HUES6 (cell line): ENCODE data around the gene E2F1.
"Not testable (repeated sequence)": the region's sequence is repeated elsewhere in the genome, so short reads cannot be mapped to it uniquely, and the experiment has no call there.

Experiments used
- H3K27ac ChIP-seq: 2 replicates; pipeline ENCODE4 v1.7.0; 2013; ENCODE audit warnings: low read depth, mild to moderate bottlenecking, low read length, inconsistent platforms
- H3K27me3 ChIP-seq: 2 replicates; pipeline ENCODE4 v1.6.1; 2013; ENCODE audit warnings: low read length; ENCODE audit not compliant: control insufficient read depth, insufficient read depth
- H3K36me3 ChIP-seq: 2 replicates; pipeline ENCODE4 v1.6.1; 2013; ENCODE audit warnings: low read length; ENCODE audit not compliant: control insufficient read depth, insufficient read depth
- H3K4me1 ChIP-seq: 2 replicates; pipeline ENCODE4 v1.6.1; 2013; ENCODE audit warnings: low read length; ENCODE audit not compliant: control insufficient read depth, insufficient read depth
- H3K4me3 ChIP-seq: 2 replicates; pipeline ENCODE4 v1.5.1; 2013; ENCODE audit warnings: low read depth, low read length
- H3K9ac ChIP-seq: one replicate; pipeline ENCODE4 v1.6.1; 2013; ENCODE audit warnings: mild to moderate bottlenecking, low read length
- H3K9me3 ChIP-seq: 2 replicates; pipeline ENCODE4 v1.6.1; 2013; ENCODE audit warnings: low read depth, low read length; ENCODE audit not compliant: control insufficient read depth, insufficient read depth

The E2F1 gene

DNA sequence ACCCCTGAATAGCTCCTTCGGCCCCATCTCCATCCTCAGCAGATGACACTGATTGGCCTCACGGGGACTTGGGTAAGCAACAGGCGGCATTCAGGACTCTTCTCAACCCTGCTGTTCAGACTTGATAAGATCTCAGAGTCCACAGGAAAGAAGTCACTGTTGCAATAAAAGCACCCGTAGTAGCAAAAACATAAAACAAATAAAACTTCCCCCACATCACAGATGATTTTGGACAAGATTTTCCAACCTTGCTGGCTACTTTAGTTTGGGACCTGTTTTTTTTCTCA is 41.2 kb downstream of the E2F1 start:
- Histone ChIP-seq H3K4me3 (no peak overlapping the region), H3K9me3 (no peaks in the 10 kb centered on the region), H3K27me3 (no peaks in the 10 kb centered on the region), H3K4me1 (no peaks in the 10 kb centered on the region), H3K27ac (no peak overlapping the region), H3K9ac (no peak overlapping the region), H3K36me3 (peaks cover 44% of the 10 kb centered on the region)

DNA sequence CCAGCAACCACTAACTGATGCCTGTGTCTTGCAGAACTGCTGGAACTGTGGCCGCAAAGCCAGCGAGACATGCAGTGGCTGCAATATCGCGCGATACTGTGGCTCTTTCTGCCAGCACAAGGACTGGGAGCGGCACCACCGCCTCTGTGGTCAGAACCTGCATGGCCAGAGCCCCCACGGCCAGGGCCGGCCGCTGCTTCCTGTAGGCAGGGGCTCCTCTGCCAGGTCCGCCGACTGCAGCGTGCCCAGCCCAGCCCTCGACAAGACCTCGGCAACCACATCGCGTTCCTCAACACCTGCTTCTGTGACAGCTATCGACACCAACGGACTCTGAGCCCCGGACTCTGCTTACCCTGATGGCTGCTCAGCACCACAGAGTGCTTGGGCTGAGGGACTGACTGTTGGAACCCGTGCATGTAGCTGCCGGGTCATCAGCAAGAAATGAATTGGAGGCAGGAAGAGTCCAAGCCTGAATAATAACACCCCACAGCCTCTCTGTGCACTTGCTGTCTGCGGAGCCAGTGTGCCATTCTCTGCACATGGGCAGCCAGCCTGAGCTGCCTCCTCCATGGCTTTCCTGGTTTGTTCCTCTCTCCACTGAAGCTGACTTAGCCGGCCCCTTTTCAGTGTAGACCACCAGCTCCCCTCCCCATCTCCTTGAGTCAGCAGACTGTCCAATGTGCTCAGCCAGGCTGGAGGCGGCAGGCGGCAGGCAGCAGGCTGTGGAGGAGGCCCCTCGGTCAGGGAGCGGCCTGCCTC is 41.7 kb downstream of the E2F1 start:
- Histone ChIP-seq H3K9ac (no peak overlapping the region), H3K4me1 (no peaks in the 10 kb centered on the region), H3K27ac (no peak overlapping the region), H3K4me3 (no peak overlapping the region), H3K27me3 (no peaks in the 10 kb centered on the region), H3K36me3 (peaks cover 48% of the 10 kb centered on the region), H3K9me3 (no peaks in the 10 kb centered on the region)

DNA sequence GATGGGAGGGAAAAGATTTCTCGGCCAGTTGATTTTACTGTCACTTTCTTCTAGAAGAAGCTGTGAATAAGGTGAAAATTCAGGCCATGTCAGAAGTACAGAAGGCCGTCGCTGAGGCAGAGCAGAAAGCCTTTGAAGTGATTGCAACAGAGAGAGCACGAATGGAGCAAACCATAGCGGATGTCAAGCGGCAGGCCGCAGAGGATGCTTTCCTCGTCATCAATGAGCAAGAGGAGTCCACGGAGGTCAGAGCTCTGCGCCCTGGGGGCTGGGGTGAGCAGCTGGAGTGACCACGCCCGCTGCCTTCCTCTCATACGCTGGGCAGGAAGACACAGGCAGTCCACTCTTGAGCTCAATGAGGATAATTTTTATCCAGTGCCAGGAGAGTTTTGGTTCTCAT is 45.9 kb downstream of the E2F1 start:
- no peak overlapping the region for H3K9ac ChIP-seq
- H3K4me1 ChIP-seq = no peaks in the 10 kb centered on the region
- no peaks in the 10 kb centered on the region for H3K27me3 ChIP-seq
- H3K27ac ChIP-seq = no peak overlapping the region
- no peak overlapping the region for H3K4me3 ChIP-seq
- H3K36me3 ChIP-seq = peaks cover 59% of the 10 kb centered on the region
- no peaks in the 10 kb centered on the region for H3K9me3 ChIP-seq

DNA sequence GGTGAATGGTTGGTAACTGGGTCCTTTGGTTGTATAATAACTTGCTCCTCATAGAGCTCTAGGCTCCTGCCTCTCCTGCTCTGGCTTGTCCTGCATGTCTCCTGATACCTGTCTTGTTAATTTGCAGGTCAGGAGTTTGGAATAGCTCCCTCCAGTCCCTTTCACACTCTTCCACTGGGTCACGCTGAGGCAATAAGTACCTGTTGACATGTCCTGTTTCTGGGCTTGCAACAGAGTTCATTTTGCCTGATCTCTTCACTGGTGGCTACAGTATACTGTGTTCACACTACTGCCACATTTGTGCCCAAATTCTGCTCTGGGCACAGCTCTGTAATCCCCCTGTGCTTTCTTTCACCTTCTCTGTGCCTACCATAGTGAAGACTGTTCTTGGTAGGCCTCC is 49.4 kb downstream of the E2F1 start:
- Histone ChIP-seq H3K9me3 (no peaks in the 10 kb centered on the region), H3K36me3 (peaks cover 45% of the 10 kb centered on the region), H3K4me1 (no peaks in the 10 kb centered on the region), H3K27ac (no peak overlapping the region), H3K27me3 (no peaks in the 10 kb centered on the region), H3K9ac (no peak overlapping the region), H3K4me3 (no peak overlapping the region)

DNA sequence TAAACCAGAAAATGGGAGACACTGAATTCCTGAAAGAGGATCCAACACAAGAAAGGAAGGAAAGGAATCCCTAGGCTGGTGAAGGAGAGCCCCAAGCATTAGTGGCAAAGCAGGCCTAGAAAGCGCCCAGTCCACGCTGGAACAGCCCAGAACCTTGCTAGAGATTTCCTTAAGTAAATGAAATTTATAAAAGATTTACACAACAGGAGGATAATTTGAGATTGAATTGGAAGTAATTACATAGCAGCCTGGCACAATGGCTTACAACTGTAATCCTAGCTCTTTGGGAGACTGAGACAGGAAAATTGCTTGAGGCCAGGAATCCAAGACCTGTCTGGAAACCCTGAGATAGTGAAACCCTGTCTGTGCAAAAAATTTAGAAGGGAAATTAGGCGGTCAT is 50.8 kb downstream of the E2F1 start:
- Histone ChIP-seq H3K36me3 (peaks cover 45% of the 10 kb centered on the region), H3K4me3 (no peak overlapping the region)

DNA sequence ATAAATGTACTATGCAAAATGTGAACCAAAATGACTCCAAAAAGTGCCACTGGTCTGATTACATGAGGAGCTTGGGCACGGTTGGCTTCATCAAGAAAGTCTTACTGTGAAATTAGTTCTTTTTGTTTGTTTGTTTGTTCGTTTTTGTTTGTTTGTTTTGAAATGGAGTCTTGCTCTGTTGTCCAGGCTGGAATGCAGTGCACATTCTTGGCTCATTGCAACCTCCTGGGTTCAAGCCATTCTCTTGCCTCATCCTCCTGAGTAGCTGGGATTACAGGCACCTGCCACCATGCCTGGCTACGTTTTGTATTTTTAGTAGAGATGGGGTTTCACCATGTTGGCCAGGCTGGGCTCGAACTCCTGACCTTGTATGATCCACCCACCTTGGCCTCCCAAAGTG is 54.3 kb downstream of the E2F1 start:
- H3K36me3 ChIP-seq = peaks cover 52% of the 10 kb centered on the region
- not testable (repeated sequence) for H3K9ac ChIP-seq, H3K4me1 ChIP-seq, H3K9me3 ChIP-seq, H3K4me3 ChIP-seq, H3K27me3 ChIP-seq, H3K27ac ChIP-seq

More for the DNA sequence above, 50.8 kb downstream of the E2F1 start:
- Histone ChIP-seq H3K4me1 (no peaks in the 10 kb centered on the region), H3K9ac (no peak overlapping the region), H3K9me3 (no peaks in the 10 kb centered on the region), H3K27ac (no peak overlapping the region), H3K27me3 (no peaks in the 10 kb centered on the region)

DNA sequence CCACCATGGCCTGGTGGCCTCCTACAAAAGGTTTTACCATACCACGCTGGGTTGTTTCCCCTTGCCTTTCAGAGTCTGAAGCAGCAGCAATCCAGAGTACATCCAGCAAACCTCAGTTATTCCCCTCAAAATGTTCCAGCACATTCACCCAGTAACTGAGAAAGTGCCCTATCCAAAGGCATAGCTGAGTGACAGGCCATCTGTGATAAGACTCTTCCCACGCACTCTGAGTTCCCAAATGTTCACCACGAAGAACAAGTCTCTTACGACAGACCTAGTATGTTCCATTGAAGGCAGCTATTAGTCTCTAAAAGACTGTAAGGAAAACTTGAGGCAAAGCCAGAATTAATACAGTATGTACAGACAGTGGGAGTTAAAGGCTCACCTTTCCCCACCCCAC is 55.7 kb downstream of the E2F1 start:
- Histone ChIP-seq H3K4me1 (no peaks in the 10 kb centered on the region), H3K9me3 (no peaks in the 10 kb centered on the region), H3K9ac (no peak overlapping the region), H3K4me3 (no peak overlapping the region), H3K27ac (no peak overlapping the region), H3K36me3 (peaks cover 52% of the 10 kb centered on the region), H3K27me3 (no peaks in the 10 kb centered on the region)

DNA sequence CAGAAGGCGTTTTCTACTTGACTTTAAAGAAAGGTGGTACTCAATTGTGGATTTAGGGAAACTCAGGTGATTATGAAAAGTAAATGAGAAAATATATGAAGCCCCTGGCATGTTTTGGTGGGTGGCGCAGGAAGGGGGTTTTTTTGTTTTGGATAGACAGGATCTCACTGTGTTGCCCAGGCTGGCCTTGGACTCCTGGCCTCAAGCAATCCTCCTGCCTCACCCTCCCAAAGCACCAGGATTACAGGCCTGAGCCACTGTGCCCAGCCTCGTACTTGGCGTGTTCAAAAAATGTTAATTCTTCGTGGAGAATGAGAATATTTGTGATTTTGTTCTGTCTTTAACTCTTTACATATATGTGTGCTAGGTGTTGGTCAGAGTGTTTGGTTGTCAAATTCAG is 56.2 kb downstream of the E2F1 start:
- Histone ChIP-seq H3K27ac (no peak overlapping the region), H3K36me3 (peaks cover 57% of the 10 kb centered on the region), H3K27me3 (no peaks in the 10 kb centered on the region), H3K4me1 (no peaks in the 10 kb centered on the region), H3K4me3 (no peak overlapping the region), H3K9me3 (no peaks in the 10 kb centered on the region), H3K9ac (no peak overlapping the region)

DNA sequence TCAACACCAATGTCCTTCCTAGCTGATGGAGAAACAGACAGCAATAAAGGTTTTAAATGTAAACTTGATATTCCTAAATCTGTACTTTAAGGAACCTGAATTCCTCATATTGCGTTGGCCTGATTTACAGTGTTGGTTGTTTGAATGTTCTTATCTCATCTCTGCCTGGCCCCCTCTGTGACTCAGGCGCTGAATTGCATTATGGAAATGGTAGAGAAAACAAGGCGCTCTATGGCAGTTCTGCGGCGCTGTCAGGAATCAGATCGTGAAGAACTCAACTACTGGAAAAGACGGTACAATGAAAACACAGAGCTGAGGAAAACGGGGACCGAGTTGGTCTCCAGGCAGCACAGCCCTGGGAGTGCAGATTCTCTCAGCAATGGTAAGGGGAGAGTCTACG is 56.7 kb downstream of the E2F1 start:
- no peak overlapping the region for H3K4me3 ChIP-seq
- peaks cover 62% of the 10 kb centered on the region for H3K36me3 ChIP-seq
- H3K9ac ChIP-seq = no peak overlapping the region
- no peaks in the 10 kb centered on the region for H3K27me3 ChIP-seq
- H3K27ac ChIP-seq = no peak overlapping the region
- H3K9me3 ChIP-seq = no peaks in the 10 kb centered on the region
- H3K4me1 ChIP-seq = no peaks in the 10 kb centered on the region

DNA sequence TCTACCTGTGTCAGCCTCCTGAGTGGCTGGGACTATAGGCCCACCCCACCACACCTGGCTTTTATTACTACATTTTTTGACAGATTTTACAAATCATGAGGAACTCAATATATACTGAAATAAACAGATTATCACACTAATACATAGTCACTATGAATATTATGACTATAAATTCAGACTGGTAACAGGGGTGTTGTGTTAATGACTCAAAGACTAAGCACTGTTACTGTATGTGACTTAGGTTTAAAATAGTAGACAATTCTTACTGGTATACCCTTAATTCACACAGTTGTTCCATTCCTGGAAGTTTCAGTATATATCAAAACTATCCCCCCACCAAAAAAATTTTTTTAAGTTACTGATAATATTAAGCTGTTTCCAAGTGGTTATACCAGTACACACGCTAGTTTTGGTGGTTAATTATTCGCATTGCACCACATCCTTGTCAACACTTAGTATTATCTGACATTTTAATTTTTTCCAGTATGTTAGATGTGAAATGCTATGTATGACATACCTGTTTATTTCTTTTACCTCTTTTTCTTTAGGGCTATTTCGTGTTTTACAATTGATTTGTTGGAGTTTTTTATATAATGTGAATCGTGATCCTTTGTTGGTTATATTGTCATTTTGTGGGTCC is 58.5 kb downstream of the E2F1 start:
- peaks cover 70% of the 10 kb centered on the region for H3K36me3 ChIP-seq
- H3K9ac ChIP-seq = no peak overlapping the region
- H3K9me3 ChIP-seq = no peaks in the 10 kb centered on the region
- H3K27ac ChIP-seq = no peak overlapping the region
- no peaks in the 10 kb centered on the region for H3K4me1 ChIP-seq
- H3K27me3 ChIP-seq = no peaks in the 10 kb centered on the region
- no peak overlapping the region for H3K4me3 ChIP-seq

DNA sequence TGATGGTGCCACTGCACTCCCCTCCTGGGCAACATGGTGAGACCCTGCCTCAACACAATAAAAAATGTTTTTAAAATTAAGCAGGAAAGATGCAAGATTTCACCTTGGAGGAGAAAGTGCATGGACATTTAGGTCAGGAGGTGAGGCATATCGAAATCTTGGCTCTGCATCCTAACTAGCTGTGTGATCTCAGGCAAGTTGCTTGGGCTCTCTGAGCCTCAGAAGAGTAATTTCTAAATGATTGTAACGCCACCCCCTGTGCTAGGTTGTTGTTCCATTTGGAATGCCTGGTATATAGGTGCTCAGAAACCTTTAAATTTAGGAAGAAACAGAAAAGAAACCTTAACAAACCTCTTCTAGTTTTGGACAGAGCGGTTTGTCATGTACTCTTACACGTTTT is 60.0 kb downstream of the E2F1 start:
- H3K4me1 ChIP-seq = no peaks in the 10 kb centered on the region
- peaks cover 61% of the 10 kb centered on the region for H3K36me3 ChIP-seq
- no peak overlapping the region for H3K9ac ChIP-seq
- no peak overlapping the region for H3K27ac ChIP-seq
- no peak overlapping the region for H3K4me3 ChIP-seq
- H3K9me3 ChIP-seq = no peaks in the 10 kb centered on the region
- no peaks in the 10 kb centered on the region for H3K27me3 ChIP-seq
